Adrenal gland (tissue), 12 donors: Measurements from ENCODE around the gene LRBA. TPM values are rescaled to one million over a fixed set of nuclear protein-coding genes. Genes with fewer than 3 reads are reported as not detected.

Experiments
- DNase-seq, 7 donors: peaks; one replicate each; pipeline ENCODE4 v3.0.0-alpha.2; 2019 to 2020
- H3K27ac ChIP-seq, 5 donors: fragments of 200-600 bp; sonication (generic) in 4 of 5; 1 replicate in 3 of 5; 2 replicates in 2 of 5; pipeline versions ENCODE4 v1.5.1 to v1.8.0; 2016 to 2020; ENCODE audit warnings: mild to moderate bottlenecking in 1 of 5
- H3K27me3 ChIP-seq: fragments of 200-600 bp; 2 replicates; pipeline ENCODE4 v1.8.0; 2021
- H3K36me3 ChIP-seq, 2 donors: fragments of 200-600 bp; replicated peaks in 1 of 2; 1 replicate in 1 of 2; 2 replicates in 1 of 2; pipeline versions ENCODE4 v1.5.1 to v1.8.0; 2018 to 2022
- H3K4me1 ChIP-seq, 2 donors: fragments of 200-600 bp; replicated peaks in 1 of 2; 1 replicate in 1 of 2; 2 replicates in 1 of 2; pipeline versions ENCODE4 v1.5.1 to v1.8.0; 2018 to 2021
- H3K4me3 ChIP-seq, 4 donors: fragments of 200-600 bp; sonication (generic) in 3 of 4; one replicate each; pipeline ENCODE4 v1.5.1; 2016 to 2018
- H3K9me3 ChIP-seq, 3 donors: fragments of 200-600 bp; sonication (generic) in 1 of 3; replicated peaks in 1 of 3; 1 replicate in 2 of 3; 2 replicates in 1 of 3; pipeline versions ENCODE4 v1.5.1 to v1.8.0; 2016 to 2021
- CTCF ChIP-seq, 6 experiments: fragments of 450-650 bp in 4 of 6; fragments of 200-600 bp in 2 of 6; sonication (generic) in 1 of 6; IDR thresholded peaks; 1 replicate in 5 of 6; 2 replicates in 1 of 6; pipeline versions ENCODE4 v1.5.1 to v1.8.0; 2016 to 2021; ENCODE audit warnings: antibody characterized with exemption in 6 of 6, mild to moderate bottlenecking in 2 of 6, moderate library complexity in 1 of 6
- POLR2A ChIP-seq, 2 donors: fragments of 450-650 bp; IDR thresholded peaks; one replicate each; pipeline ENCODE4 v1.6.1; 2017; ENCODE audit warnings: antibody characterized with exemption in 2 of 2, mild to moderate bottlenecking in 2 of 2, moderate library complexity in 1 of 2
- WGBS, 4 donors: extraction: QIAGEN DNeasy Blood & Tissue Kit in 2 of 4; methylation state at CpG; one replicate each; pipeline versions ENCODE4 v1.1.5 to v1.1.7; 2013 to 2017; 5-methylcytosine and 5-hydroxymethylcytosine counted together
- intact Hi-C, 2 donors: fragments of 100-400 bp; cut with DNase I; formaldehyde crosslinking; loops; one replicate each; pipeline versions ENCODE4 v1.14.1 to v1.15.0; 2022 to 2023
- polyA plus RNA-seq, 3 donors: library from polyadenylated mRNA; stranded (reverse); fragments of 200-250 nt in 2 of 3; fragments of 350-450 nt in 1 of 3; fragmentation: Illumina TruSeq in 1 of 3; extraction: RNeasy Lipid Tissue Mini Kit (QIAGEN cat#74804) in 1 of 3; gene quantifications; one replicate each; pipeline ENCODE4 v1.2.3, GENCODE V29; 2013 to 2014
- total RNA-seq, 9 donors: library from RNA; depleted of rRNA in 4 of 9; stranded (reverse); fragments of >200 nt in 4 of 9; fragments of 120-200 nt in 1 of 9; fragmentation: NEBNext Ultra II Directional in 1 of 9; extraction: Animal tissue kit (Norgen Biotek cat#: 25700) in 1 of 9; gene quantifications; one replicate each; pipeline versions ENCODE4 v1.1.0 to v1.2.4, GENCODE V29; 2013 to 2023
- donor health status: healthy with polysubstance abuse.
- donor health status: Bipolar disorder and iron deficiency.
- donor health status: DM: yes; HTN: yes; CAD: no.
- donor health status: DM: no; HTN: no; CAD: no.
- donor health status: DM: no; HTN: no; CAD: no.
- donor health status: DM: yes; HTN: yes; CAD: no.

LRBA gene
- total and polyA plus RNA-seq, 12 donors, result 9.6 to 106 (median 40.6) TPM

- Histone ChIP-seq H3K27ac (peak overlapping the region in 3 of 5 donors; percentile 41 to 59 (median 44)), H3K4me3 (peak overlapping the region in 1 of 4 donors; percentile 50), H3K9me3 (no peaks in the 10 kb centered on the region), H3K4me1 (peaks cover 0 to 11% of the 10 kb centered on the region in 2 donors), H3K36me3 (no peaks in the 10 kb centered on the region), H3K27me3 (no peaks in the 10 kb centered on the region)
- intact Hi-C loops, result no loop called here
- DNase-seq, result no peak
- TF ChIP-seq CTCF (IDR thresholded peaks at IDR 0.05) (no peak), POLR2A (IDR thresholded peaks at IDR 0.05) (no peak)
- WGBS, 4 donors, result 43 to 51% (median 47%) methylated on average over 5 of the region's 5 CpGs
These were observed 335.9 kb downstream of the LRBA start for GRCh38 chr4:150679018-150679764.

- H3K4me1 ChIP-seq, result peaks cover 0 to 1% of the 10 kb centered on the region in 2 donors
- no peaks in the 10 kb centered on the region for H3K9me3 ChIP-seq
- WGBS, 4 donors, result 93 to 99% (median 96%) methylated on average over 2 of the region's 2 CpGs
- H3K27me3 ChIP-seq, result no peaks in the 10 kb centered on the region
- no peak for DNase-seq
- no peak overlapping the region for H3K4me3 ChIP-seq
- no peaks in the 10 kb centered on the region for H3K36me3 ChIP-seq
- TF ChIP-seq POLR2A (IDR thresholded peaks at IDR 0.05), result no peak
- TF ChIP-seq CTCF (IDR thresholded peaks at IDR 0.05), result no peak
- no peak overlapping the region for H3K27ac ChIP-seq
- intact Hi-C loops, result no loop called here
These were observed 341.3 kb downstream of the LRBA start for GRCh38 chr4:150673793-150674192.

- H3K4me3 ChIP-seq, result no peak overlapping the region
These were observed 346.3 kb downstream of the LRBA start for GRCh38 chr4:150668824-150669223.

GRCh38 chr4:150664935-150665334 lies 350.1 kb downstream of the LRBA start:
- intact Hi-C loops, result no loop called here
- no peak for DNase-seq

More at GRCh38 chr4:150668824-150669223, 346.3 kb downstream of the LRBA start:
- WGBS, 4 donors, result 86 to 94% (median 89%) methylated on average over 2 of the region's 2 CpGs
- TF ChIP-seq CTCF (IDR thresholded peaks at IDR 0.05) (no peak), POLR2A (IDR thresholded peaks at IDR 0.05) (no peak)
- intact Hi-C loops, result no loop called here
- Histone ChIP-seq H3K9me3 (no peaks in the 10 kb centered on the region), H3K4me1 (no peaks in the 10 kb centered on the region), H3K36me3 (no peaks in the 10 kb centered on the region), H3K27me3 (no peaks in the 10 kb centered on the region), H3K27ac (no peak overlapping the region)
- no peak for DNase-seq

More at GRCh38 chr4:150664935-150665334, 350.1 kb downstream of the LRBA start:
- TF ChIP-seq CTCF (IDR thresholded peaks at IDR 0.05) (no peak), POLR2A (IDR thresholded peaks at IDR 0.05) (no peak)
- Histone ChIP-seq H3K9me3 (no peaks in the 10 kb centered on the region), H3K27me3 (no peaks in the 10 kb centered on the region), H3K4me1 (no peaks in the 10 kb centered on the region), H3K27ac (no peak overlapping the region), H3K4me3 (no peak overlapping the region), H3K36me3 (no peaks in the 10 kb centered on the region)
- 89 to 100% (median 92%) methylated on average over 2 of the region's 2 CpGs for WGBS, 4 donors
